HEK293 (cell line): ENCODE results near the gene KPNA3.

Experiments used
- BCL11B ChIP-seq: fragments of 450-650 bp; formaldehyde crosslinking; IDR thresholded peaks from 2 replicates; pipeline ENCODE4 v1.5.1; 2016; ENCODE audit warnings: low read depth, missing biosample characterization, missing genetic modification characterization
- EGR2 ChIP-seq: fragments of 450-650 bp; formaldehyde crosslinking; IDR thresholded peaks from 2 replicates; pipeline ENCODE4 v1.5.1; 2016; ENCODE audit warnings: low read depth, missing biosample characterization, missing genetic modification characterization
- MYNN ChIP-seq: fragments of 450-650 bp; formaldehyde crosslinking; IDR thresholded peaks from 2 replicates; pipeline ENCODE4 v1.5.1; 2016; ENCODE audit warnings: missing biosample characterization, missing genetic modification characterization, borderline replicate concordance
- SALL2 ChIP-seq: fragments of 450-650 bp; formaldehyde crosslinking; IDR thresholded peaks from 2 replicates; pipeline ENCODE4 v1.5.0; 2017; ENCODE audit warnings: missing biosample characterization, mild to moderate bottlenecking, missing genetic modification characterization, borderline replicate concordance
- TCF7L2 ChIP-seq: IDR thresholded peaks from 2 replicates; pipeline ENCODE4 v1.6.1; 2011; ENCODE audit warnings: low read depth, mild to moderate bottlenecking, inconsistent platforms, low read length, moderate library complexity, borderline replicate concordance
- ZNF184 ChIP-seq: fragments of 450-650 bp; IDR thresholded peaks from 2 replicates; pipeline ENCODE4 v1.5.1; 2018; ENCODE audit warnings: missing biosample characterization, mild to moderate bottlenecking, missing genetic modification characterization
- ZNF791 ChIP-seq: fragments of 450-650 bp; formaldehyde crosslinking; IDR thresholded peaks from 2 replicates; pipeline ENCODE4 v1.5.1; 2016; ENCODE audit warnings: missing biosample characterization, missing genetic modification characterization
- ZNF843 ChIP-seq: fragments of 450-650 bp; formaldehyde crosslinking; IDR thresholded peaks from 2 replicates; pipeline ENCODE4 v1.5.1; 2016; ENCODE audit warnings: missing biosample characterization, missing genetic modification characterization
- TF ChIP-seq, protein P1 (sequence below): fragments of 450-650 bp; formaldehyde crosslinking; IDR thresholded peaks from 2 replicates; pipeline ENCODE4 v1.5.1; 2016; ENCODE audit warnings: missing biosample characterization, missing genetic modification characterization
- TF ChIP-seq, protein P2 (sequence below): fragments of 450-650 bp; formaldehyde crosslinking; IDR thresholded peaks from 2 replicates; pipeline ENCODE4 v1.5.1; 2016; ENCODE audit warnings: missing biosample characterization, missing genetic modification characterization
- TF ChIP-seq, protein P3 (sequence below): sonication (generic); formaldehyde crosslinking; IDR thresholded peaks from 2 replicates; pipeline ENCODE4 v1.8.1; 2022; ENCODE audit warnings: mild to moderate bottlenecking, moderate library complexity, missing genetic modification reagents
- TF ChIP-seq, protein P4 (sequence below): fragments of 450-650 bp; formaldehyde crosslinking; IDR thresholded peaks from 2 replicates; pipeline ENCODE4 v1.5.1; 2016; ENCODE audit warnings: missing biosample characterization, missing genetic modification characterization, low read depth
- TF ChIP-seq, protein P5 (sequence below): fragments of 450-650 bp; formaldehyde crosslinking; IDR thresholded peaks from 2 replicates; pipeline ENCODE4 v1.5.1; 2016; ENCODE audit warnings: missing biosample characterization, missing genetic modification characterization
- TF ChIP-seq, protein P6 (sequence below): fragments of 450-650 bp; formaldehyde crosslinking; IDR thresholded peaks from 2 replicates; pipeline ENCODE4 v1.5.1; 2016; ENCODE audit warnings: missing biosample characterization, missing genetic modification characterization

DNA sequence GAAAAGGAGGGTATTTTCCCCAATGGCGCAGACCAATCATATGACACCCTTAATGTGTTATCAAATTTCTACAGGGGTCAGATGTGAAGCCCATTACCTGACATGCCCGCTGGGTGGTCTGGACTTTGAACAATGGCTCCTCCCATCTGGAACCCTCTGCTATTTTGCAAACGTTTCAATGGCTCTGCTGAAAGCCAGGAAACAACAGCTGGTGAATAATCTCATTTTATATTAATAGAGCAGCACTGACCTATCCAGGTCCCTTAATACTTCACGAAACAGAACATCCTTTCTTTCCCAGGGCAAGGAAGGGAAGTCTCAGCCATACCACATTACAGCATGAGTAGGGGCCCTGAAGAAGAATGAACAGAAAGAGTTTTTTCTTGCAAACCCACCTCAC lies 20.3 kb upstream of the KPNA3 start:
- no peak for TF ChIP-seq TCF7L2
- TF ChIP-seq, protein P1, sequence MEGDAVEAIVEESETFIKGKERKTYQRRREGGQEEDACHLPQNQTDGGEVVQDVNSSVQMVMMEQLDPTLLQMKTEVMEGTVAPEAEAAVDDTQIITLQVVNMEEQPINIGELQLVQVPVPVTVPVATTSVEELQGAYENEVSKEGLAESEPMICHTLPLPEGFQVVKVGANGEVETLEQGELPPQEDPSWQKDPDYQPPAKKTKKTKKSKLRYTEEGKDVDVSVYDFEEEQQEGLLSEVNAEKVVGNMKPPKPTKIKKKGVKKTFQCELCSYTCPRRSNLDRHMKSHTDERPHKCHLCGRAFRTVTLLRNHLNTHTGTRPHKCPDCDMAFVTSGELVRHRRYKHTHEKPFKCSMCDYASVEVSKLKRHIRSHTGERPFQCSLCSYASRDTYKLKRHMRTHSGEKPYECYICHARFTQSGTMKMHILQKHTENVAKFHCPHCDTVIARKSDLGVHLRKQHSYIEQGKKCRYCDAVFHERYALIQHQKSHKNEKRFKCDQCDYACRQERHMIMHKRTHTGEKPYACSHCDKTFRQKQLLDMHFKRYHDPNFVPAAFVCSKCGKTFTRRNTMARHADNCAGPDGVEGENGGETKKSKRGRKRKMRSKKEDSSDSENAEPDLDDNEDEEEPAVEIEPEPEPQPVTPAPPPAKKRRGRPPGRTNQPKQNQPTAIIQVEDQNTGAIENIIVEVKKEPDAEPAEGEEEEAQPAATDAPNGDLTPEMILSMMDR: no peak
- TF ChIP-seq, protein P2, sequence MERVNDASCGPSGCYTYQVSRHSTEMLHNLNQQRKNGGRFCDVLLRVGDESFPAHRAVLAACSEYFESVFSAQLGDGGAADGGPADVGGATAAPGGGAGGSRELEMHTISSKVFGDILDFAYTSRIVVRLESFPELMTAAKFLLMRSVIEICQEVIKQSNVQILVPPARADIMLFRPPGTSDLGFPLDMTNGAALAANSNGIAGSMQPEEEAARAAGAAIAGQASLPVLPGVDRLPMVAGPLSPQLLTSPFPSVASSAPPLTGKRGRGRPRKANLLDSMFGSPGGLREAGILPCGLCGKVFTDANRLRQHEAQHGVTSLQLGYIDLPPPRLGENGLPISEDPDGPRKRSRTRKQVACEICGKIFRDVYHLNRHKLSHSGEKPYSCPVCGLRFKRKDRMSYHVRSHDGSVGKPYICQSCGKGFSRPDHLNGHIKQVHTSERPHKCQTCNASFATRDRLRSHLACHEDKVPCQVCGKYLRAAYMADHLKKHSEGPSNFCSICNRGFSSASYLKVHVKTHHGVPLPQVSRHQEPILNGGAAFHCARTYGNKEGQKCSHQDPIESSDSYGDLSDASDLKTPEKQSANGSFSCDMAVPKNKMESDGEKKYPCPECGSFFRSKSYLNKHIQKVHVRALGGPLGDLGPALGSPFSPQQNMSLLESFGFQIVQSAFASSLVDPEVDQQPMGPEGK (tag by site-specific recombination): no peak
- no peak for TF ChIP-seq ZNF791 (tag by site-specific recombination)
- no peak for TF ChIP-seq ZNF843 (tag by site-specific recombination)
- TF ChIP-seq, protein P3, sequence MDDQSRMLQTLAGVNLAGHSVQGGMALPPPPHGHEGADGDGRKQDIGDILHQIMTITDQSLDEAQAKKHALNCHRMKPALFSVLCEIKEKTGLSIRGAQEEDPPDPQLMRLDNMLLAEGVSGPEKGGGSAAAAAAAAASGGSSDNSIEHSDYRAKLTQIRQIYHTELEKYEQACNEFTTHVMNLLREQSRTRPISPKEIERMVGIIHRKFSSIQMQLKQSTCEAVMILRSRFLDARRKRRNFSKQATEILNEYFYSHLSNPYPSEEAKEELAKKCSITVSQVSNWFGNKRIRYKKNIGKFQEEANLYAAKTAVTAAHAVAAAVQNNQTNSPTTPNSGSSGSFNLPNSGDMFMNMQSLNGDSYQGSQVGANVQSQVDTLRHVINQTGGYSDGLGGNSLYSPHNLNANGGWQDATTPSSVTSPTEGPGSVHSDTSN (CRISPR knock-in tag): no peak
- TF ChIP-seq EGR2 (tag by site-specific recombination): no peak
- TF ChIP-seq MYNN (tag by site-specific recombination): no peak
- no peak for TF ChIP-seq SALL2 (tag by site-specific recombination)
- TF ChIP-seq BCL11B: no peak
- TF ChIP-seq ZNF184 (tag by site-specific recombination): no peak
- TF ChIP-seq, protein P4, sequence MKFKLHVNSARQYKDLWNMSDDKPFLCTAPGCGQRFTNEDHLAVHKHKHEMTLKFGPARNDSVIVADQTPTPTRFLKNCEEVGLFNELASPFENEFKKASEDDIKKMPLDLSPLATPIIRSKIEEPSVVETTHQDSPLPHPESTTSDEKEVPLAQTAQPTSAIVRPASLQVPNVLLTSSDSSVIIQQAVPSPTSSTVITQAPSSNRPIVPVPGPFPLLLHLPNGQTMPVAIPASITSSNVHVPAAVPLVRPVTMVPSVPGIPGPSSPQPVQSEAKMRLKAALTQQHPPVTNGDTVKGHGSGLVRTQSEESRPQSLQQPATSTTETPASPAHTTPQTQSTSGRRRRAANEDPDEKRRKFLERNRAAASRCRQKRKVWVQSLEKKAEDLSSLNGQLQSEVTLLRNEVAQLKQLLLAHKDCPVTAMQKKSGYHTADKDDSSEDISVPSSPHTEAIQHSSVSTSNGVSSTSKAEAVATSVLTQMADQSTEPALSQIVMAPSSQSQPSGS (tag by site-specific recombination): no peak
- TF ChIP-seq, protein P5, sequence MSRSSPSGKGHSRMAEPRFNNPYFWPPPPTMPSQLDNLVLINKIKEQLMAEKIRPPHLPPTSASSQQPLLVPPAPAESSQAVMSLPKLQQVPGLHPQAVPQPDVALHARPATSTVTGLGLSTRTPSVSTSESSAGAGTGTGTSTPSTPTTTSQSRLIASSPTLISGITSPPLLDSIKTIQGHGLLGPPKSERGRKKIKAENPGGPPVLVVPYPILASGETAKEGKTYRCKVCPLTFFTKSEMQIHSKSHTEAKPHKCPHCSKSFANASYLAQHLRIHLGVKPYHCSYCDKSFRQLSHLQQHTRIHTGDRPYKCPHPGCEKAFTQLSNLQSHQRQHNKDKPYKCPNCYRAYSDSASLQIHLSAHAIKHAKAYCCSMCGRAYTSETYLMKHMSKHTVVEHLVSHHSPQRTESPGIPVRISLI (tag by site-specific recombination): no peak
- TF ChIP-seq, protein P6, sequence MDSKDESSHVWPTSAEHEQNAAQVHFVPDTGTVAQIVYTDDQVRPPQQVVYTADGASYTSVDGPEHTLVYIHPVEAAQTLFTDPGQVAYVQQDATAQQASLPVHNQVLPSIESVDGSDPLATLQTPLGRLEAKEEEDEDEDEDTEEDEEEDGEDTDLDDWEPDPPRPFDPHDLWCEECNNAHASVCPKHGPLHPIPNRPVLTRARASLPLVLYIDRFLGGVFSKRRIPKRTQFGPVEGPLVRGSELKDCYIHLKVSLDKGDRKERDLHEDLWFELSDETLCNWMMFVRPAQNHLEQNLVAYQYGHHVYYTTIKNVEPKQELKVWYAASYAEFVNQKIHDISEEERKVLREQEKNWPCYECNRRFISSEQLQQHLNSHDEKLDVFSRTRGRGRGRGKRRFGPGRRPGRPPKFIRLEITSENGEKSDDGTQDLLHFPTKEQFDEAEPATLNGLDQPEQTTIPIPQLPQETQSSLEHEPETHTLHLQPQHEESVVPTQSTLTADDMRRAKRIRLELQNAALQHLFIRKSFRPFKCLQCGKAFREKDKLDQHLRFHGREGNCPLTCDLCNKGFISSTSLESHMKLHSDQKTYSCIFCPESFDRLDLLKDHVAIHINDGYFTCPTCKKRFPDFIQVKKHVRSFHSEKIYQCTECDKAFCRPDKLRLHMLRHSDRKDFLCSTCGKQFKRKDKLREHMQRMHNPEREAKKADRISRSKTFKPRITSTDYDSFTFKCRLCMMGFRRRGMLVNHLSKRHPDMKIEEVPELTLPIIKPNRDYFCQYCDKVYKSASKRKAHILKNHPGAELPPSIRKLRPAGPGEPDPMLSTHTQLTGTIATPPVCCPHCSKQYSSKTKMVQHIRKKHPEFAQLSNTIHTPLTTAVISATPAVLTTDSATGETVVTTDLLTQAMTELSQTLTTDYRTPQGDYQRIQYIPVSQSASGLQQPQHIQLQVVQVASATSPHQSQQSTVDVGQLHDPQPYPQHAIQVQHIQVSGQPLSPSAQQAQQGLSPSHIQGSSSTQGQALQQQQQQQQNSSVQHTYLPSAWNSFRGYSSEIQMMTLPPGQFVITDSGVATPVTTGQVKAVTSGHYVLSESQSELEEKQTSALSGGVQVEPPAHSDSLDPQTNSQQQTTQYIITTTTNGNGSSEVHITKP: no peak
